GM03348 (cell line): Measurements from ENCODE around the gene LCN15.
"Not testable (repeated sequence)": the region's sequence is repeated elsewhere in the genome, so short reads cannot be mapped to it uniquely, and the experiment has no call there.

Experiments used
- DNase-seq: peaks from one replicate; pipeline ENCODE4 v3.0.0; 2012; ENCODE audit warnings: low spot score

The LCN15 gene

GRCh38 chr9:136764301-136764891, at the start of gene LCN15:
Gene LCN15, minus strand, starts transcription at chr9:136764518. Its CDS starts 30 bp downstream, at chr9:136764488.
- no peak for DNase-seq

DNA sequence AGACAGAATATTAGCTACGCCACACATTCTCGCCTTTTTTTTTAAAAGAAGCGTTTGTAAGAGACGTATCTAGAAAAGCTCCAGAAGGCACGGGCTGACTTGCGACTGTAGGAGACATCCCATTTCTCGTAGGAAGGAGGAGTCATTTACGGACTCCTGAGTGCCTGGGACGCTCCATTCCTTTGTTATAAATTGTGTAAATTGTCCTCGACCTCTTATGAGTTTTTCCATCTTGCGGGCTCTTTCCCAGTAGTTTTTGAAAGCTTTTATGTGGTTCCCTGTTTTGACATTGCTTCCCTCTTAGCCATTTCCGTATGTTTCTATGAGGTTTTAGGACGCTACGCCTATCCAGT, 44.5 kb upstream of the LCN15 start:
- peak; percentile 49 for DNase-seq

- peak; percentile 51 for DNase-seq
Measured at GRCh38 chr9:136808075-136808805, 43.9 kb upstream of the LCN15 start.

DNA sequence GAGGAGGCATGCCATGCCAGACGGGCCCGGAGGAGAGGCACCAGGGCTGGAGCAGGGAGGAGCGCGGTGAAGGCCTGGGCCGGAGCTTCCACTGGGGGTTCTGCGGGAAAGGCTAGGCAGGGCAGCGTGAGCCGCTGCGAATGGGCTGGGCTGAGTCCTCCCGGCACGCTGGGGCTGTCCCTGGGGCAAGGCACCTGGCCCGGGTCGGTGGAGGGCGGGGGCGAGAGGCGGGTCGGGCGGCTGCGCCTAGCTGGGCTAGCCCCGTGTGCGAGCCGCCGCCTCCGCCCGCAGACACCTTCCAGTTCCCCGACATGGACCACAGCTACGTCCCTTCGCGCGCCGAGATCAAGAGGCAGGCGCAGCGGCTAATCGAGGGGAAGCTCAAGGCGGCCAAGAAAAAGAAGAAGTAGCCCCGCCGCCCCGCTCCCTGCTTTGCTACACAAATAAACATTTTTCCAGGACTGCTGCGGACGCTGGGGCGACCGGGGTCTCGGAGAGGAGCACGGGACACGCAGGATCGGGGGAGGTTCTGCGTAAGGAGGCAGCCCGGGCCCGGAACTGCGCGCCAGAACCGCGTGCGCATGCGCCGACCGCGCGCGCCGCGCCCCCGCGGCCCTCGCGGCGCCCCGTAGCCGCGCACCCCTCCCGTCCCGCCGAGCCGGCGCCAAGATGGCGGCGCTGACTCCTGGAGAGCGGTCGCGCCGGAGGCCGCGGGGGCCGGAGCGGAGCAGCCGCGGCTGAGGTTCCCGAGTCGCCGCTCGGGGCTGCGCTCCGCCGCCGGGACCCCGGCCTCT, 43.2 kb upstream of the LCN15 start, which contains the start of gene RABL6:
RABL6 (plus strand) TSS at position 668 of the 794 bp plus-strand sequence. CDS start 249 bp downstream, outside the sequence.
- peak; percentile 99 for DNase-seq

GRCh38 chr9:136806631-136807201, 42.4 kb upstream of the LCN15 start:
- no peak for DNase-seq

- no peak for DNase-seq
Measured at GRCh38 chr9:136806067-136806466, 41.7 kb upstream of the LCN15 start.

GRCh38 chr9:136805207-136805740, 41.0 kb upstream of the LCN15 start:
- no peak for DNase-seq

- DNase-seq, result no peak
Measured at GRCh38 chr9:136804509-136805206, 40.3 kb upstream of the LCN15 start.

DNA sequence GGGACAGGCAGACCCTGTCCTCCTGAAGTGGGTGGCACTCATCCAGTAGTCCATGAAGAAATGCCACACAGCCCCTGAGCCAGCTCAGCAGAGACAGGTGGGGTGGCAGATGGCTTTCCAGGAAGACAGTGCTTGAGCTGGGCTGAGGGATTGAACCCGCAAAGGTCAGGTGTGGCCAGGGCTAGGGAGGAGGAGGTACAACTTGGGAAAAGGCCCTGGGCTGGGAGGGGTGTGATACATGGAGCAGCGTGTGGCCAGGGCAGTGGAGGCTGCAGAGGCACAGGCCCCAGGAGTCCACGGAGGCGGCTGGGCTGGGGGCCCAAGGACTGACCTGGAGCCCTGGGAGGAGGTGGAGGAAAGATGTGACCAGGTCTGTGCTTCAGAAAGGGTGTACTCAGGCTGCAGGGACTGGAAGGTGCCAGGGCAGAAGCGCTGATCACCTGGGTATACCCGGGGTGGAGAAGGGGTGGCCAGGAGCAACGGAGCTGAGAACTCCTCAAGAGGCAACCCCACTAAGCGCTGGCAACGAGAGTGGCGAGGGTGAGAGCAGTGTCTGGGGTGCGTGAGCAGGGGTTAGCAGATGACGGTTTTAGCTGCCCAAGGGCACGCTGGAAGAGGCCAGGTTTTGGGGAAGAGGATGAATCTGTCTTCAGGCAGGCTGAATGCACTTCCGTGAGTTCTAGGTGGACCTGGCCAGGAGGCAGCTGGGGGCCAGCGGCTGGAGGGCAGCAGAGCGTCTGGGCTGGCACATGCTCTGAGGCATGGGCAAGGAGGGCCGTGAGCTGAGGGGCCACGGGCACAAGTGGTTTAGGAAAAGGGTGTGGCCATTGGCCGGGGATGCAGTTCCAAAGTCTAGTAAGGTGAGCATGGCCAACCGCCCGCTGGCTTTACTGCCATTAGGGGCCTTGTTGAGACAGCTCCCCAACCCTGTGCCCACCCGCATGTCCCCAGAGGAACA, 39.5 kb upstream of the LCN15 start:
- DNase-seq, result no peak

DNA sequence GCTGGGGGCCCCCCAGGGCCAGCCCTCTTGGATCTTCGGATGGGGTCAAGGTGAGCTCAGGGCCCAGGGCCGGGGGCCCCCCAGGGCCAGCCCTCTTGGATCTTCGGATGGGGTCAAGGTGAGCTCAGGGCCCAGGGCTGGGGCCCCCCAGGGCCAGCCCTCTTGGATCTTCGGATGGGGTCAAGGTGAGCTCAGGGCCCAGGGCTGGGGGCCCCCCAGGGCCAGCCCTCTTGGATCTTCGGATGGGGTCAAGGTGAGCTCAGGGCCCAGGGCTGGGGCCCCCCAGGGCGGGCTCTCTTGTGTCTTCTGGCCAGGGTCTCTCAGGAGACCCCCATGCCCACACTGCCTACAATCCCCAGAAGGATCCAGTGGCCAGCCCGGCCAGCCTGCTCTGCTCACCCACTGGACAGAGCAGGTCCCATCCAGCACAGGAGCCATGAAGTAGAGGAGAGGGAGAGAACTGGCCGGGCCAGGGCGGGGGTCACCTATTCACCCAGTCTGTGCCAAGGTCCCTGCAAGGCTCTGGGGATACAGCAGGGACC, 38.8 kb upstream of the LCN15 start:
- DNase-seq, result not testable (repeated sequence)

GRCh38 chr9:136802321-136802720, 38.0 kb upstream of the LCN15 start:
- no peak for DNase-seq

GRCh38 chr9:136799854-136800657, 35.7 kb upstream of the LCN15 start:
- DNase-seq, result peak; percentile 74

- no peak for DNase-seq
Measured at GRCh38 chr9:136799079-136799853, 34.9 kb upstream of the LCN15 start.

DNA sequence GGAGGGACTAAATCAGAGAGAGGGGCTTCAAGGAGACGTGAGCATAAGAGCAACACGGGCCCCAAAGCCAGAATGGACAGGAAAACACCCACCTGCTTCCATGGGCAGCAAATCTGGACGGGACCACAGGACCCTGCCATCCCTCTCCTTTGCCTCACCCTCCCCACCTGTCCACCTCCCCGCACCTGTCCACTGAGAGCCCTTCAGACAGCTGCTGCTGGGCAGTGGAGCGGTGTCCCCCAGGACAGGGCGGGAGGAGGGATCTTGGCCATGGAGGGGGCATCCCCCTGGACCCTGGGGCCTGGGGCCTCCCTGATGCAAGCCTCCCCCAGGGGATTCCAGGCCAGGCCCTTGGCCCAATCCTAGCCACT, 34.4 kb upstream of the LCN15 start:
- no peak for DNase-seq

- DNase-seq, result not testable (repeated sequence)
Measured at GRCh38 chr9:136796775-136797347, 32.5 kb upstream of the LCN15 start.

GRCh38 chr9:136796238-136796774, 32.0 kb upstream of the LCN15 start, which contains the start of gene CCDC183:
Gene CCDC183, plus strand, starts transcription at chr9:136796338. Its CDS starts 60 bp downstream, at chr9:136796398.
- no peak for DNase-seq

DNA sequence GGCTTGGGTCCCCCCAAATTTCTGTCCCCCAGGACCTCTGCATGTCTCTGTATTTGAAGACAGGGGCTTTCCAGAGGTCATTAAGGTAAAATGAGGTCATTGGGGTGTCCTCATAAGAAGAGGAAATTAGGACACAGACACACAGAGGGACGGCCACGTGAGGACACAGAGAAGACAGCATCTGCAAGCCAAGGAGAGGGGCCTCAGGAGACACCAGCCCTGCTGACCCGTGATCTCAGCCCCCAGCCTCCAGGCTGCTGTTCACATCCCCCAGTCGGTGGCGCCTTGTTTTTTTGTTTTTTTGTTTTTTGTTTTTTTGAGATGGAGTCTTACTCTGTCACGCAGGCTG, 30.7 kb upstream of the LCN15 start:
- no peak for DNase-seq
